HK-2 (cell line): ENCODE results near the gene CLDN19.
"Not testable (repeated sequence)": the region's sequence is repeated elsewhere in the genome, so short reads cannot be mapped to it uniquely, and the experiment has no call there.

ENCODE experiments used
- DNase-seq: peaks from one replicate; pipeline ENCODE4 v3.0.0-alpha.2; 2018; ENCODE audit not compliant: unreplicated experiment

The CLDN19 gene

DNA sequence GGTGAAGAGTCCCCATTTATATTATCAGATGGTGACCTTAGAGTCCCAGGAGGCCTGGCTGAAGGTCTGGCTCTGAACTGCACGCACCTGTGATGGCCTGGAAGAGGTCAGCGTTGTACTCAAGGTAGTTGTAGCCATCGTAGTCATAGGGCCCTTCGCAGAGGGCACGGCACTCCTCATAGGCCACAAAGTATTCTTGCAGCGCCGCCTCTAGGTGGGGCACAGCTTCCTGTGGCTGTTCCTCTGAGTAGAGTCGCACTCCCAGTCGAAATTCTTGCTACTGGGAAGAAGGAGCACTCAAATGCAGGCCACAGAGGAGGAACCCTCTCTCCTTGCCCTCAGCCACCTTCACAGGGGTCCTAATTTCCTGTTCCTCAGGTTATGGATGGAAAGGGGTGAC is 19.1 kb upstream of the CLDN19 start:
- DNase-seq, result no peak

DNA sequence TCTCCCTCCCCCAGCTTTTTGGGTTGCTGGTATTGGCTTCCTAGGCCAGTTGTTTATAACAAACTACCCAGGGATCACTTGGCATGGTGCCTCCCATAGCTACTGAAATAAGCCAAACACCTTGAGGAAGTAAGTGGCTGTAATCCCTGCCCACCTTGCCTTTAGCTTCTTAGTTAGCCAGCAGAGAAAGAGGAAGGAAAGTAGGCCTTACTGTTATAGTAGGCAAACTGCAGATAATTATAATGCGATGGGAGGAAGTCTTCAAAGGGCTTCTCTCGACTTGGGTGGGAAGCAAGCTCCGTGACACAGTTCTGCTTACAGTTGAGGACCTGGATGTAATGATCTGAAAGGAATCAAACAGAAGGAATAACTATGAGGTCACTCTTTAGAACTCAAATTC is 18.6 kb upstream of the CLDN19 start:
- no peak for DNase-seq

DNA sequence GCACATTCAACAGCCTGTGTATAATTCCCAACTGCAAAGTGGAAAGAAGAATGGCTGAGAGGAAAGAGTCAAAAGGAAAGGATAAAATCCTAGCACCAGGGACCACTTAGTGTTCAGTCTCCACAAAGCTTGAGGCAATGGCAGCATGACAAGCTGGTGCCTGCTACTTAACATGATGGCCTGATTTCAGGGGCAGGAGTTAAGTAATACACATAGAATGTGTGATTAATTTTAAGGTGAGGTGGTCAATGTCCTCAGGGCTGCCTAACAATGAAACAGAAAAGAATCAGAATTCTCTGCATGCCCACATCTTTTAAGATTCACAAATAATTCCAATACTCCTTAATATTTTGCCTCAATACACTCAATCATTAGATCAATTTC is 17.8 kb upstream of the CLDN19 start:
- DNase-seq, result no peak

DNA sequence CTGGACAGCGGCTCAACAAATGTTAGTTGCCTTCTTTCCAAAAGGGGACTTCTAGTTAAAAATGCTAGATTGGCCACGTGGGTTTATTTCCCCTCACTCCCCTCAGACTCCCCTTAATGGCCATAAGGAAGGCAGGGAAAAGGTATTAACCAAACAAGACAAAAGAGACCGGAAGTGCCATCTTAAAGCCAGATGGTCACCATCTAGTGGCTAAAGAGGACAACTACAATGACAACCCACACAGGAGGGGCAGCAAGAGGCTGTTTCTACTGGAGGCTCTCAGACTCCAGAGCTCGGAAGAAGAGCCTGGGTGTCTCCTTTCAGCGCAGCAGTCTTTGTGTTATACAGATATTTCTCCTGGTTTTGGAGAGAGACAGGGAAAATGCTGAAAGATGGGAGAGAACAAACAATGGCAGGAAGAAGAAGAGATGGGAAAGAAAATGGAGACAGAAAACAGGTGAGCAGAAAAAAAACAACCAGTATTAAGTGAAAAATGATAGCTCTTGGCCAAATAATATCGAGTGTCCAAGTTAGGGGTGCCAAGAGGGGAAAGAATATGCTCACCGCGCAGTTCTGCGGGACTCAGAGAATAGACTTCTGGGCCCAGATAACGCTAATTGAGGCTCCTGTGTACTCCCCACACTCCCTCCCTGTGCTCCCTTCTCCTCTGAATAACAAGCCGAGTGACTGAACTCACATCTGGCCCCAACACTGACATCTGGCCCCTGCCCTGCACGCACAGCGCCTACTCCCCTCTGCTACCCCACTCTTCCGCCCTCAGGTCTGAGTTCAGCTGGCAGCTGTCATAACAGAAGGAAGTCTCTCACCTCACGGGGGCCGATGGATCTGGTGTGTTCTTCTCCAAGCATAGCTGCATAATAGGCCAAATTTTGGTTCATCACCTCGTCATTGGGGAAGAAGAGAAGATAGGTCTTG is 17.2 kb upstream of the CLDN19 start:
- DNase-seq, result no peak

DNA sequence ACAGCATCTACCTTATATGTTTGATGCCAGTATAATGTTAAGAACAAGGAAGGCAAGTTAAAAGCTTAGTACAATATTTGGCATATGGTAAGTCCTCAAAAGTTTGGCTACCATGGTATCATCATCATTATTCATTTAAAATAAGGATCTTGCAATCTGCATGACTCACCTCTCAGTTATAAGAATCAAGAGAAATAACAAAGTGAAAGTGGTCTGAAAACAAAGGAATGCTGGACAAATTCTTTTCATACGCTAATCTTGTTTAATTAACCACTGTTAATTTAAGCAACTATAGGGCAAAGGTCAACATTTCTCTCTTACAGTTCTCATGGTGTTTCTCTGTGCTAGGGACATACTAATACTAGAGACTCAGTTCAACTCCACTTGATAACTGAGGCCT is 13.0 kb upstream of the CLDN19 start:
- no peak for DNase-seq

DNA sequence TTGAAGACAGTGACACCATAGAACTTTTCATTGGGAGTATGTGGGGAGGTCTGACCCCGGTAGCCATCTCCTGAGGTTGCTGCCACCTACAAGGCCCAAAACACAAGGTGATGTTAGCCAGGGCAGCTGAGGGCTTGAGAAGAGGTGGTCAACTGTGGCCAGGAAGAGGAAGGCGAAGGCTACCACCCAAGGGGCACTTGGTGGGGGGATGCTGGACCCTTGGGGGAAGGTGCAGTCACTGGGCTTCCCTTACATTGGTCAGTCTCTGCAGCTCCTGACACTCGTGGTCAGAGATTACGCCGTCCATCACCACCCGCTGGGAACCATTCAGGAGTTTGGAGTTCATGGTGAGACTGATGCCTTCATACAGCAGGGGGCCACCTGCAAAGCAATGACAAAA is 12.2 kb upstream of the CLDN19 start:
- DNase-seq, result no peak

DNA sequence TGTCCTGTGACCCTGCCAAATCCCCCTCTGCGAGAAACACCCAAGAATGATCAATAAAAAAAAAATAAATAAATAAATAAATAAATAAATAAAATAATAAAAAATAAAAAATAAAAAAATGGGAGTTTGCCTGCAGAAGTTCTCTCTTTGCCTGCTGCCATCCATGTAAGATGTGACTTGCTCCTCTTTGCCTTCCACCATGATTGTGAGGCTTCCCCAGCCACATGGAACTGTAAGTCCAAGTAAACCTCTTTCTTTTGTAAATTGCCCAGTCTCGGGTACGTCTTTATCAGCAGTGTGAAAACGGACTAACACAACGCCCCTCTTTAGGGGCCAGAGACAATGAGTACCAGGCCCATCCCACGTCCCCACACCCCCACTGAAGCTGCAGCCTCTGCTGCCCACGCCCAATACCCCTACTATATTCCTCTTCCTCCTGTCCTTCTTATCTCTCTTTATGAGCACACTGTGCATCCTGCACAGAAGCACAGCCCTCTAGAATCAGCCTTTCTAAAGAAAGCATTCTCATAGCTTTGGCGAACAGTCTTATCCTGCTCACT is 11.6 kb upstream of the CLDN19 start:
- DNase-seq, result not testable (repeated sequence)

DNA sequence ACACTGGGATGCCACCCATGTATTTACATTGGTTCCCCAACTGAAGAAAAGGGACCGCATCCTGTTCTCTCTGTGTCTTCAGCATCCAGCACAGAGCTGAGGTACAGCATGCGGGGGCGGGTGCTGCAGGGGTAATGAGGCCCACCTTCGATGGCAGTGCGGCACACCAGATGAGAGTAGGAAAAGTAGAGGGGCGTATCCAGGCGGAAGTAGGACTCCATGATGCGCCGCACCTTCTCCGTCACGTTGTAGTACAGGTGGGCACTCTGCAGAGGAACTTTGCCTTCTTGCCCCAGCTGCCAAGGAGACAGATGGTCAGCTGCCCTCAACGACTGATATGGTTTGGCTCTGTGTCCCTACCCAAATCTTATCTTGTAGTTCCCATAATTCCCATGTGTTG is 10.0 kb upstream of the CLDN19 start:
- DNase-seq, result no peak

DNA sequence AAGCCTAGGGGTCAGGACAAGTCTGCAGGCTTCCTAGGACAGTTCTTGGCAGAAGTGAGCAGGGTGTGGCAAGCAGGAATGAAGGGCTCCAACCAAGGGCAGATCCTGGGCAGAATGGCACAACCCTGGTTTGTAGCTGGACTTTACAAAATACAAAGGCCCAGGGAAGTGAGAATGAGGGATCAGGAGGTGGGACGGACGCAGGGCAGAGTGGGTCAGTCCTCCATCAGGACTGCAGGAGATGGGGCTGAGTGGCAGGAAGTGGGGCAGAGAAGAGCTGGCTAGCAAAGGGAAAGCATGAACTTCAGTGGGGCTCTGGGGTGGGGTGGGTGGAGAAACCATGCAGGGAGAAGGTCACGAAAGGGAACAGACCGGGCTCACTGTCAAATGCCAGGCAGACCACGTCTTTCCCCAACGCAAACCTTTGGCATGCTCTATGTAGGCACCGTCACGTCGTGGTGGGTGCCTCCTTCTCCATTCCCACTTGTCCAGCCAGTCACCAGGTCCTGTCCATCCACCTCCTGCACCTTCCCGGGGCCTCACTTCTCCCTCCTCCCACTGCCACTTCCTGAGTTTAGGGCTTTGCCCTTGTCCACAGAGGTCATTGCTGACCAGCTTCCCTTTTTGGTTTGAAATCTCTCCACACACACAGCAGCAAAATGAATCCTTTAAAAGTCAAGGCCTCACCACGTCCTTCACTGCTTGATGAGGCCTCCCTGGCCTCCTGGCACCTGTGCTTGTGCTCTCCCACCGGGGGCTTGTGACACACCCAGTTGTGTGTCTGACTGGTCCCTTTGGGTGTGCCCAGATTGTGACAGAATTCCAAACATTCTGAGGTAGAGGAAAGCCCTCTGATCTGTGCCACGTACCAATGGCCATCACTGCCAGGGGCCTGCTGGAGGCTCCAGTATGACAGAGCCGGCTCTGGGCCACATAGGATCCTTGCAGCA is 8.7 kb upstream of the CLDN19 start:
- DNase-seq, result no peak

DNA sequence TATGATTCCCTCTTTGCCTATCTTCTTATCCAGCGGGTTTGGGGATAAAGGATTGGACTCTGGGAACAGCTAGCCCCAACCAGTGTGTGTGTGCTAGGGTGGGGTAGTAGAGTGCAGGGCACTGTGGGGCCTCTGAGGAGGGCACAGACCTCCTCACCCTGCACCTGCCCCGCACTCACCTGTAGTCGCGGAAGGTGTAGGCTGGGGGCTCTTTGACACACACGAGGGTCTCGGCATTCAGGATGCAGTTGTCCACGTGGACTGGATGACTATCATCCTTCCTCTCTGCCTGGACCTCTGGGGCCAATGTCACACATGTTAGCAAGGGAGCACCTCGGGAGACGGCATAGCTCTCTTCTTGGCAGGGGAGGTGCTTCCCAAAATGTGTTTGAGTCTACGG is 8.0 kb upstream of the CLDN19 start:
- DNase-seq, result no peak

DNA sequence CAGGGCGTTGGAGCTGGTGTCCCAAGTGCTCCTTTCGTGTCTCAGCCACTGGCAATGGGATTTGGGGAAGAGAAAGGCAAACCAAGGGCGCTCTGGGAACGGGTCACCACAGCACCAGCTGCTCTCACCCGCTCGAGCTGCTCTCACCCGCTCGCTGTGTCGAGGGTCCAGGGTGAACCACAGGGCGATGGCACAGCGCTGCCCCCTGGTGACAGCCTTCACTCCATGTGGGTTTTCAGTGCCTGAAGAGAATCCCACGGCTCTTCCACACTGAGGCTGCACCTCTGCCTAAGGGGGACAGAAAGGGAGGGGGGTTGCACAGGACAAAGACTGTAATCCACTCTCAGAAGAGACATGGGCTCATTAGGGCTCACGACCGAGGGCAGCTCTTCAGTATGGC is 7.1 kb upstream of the CLDN19 start:
- no peak for DNase-seq

DNA sequence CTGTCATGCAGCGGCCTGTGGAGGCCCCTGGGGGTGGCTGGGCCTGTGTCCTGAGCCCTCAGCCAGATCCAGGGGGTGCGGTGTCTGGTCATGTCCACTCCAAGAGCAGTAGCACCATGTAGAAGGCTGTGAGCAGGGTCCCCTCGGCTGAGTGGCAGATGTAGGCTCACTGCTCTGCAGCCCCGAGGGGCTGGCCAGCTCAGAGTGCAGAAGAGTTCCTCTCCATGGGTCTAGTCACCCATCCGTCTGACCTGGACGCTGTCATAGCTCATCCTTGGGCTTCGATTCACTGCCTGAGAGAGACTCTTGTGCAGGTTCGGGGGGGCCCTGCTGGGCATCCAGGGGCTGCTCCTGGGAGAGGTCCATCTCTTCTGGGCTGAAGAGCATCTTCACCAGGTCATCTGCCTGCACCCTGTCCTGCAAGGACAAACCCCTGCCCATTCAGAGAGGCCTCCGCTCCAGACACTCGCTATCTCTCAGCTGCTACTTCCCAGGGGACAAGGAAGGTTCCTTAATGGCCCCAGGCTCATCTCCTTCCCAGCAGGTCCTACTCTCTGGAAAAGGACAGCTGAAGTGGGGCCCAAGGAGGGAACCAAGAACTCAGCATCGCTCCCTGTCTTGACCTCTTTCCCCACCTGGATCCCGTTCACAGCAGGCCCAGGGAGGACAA is 6.5 kb upstream of the CLDN19 start:
- DNase-seq, result no peak

DNA sequence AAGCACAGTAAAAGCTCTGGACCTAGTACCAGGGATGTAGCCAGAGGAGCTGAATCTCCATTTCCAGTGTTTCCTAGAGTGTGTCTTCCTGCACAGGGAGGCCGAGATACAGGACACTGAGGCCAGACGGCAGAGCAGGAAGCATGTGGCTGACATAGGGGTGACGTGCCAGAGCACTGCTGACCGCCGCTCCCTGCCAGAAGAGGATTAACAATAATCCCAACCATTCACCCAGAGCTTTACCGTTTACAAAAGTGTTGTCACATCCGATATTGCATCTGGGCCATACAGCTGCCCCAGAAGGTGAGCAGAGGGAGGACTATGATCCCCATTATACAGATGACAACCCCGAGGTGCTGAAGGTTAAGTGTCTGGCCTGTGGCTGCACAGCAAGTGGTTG is 5.8 kb upstream of the CLDN19 start:
- no peak for DNase-seq

DNA sequence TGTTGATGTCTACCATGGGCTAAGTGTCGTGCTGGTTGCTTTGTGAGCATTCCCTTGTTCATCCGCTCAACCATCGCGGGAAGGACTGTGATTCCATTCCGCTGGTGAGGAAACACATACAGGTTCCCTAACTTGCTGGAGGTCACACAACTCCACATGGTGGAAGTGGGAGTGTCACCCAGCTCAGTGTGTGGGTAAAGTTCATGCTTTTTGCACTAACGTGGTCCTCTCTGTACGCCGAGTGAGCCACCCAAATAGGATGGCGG is 4.0 kb upstream of the CLDN19 start:
- no peak for DNase-seq

DNA sequence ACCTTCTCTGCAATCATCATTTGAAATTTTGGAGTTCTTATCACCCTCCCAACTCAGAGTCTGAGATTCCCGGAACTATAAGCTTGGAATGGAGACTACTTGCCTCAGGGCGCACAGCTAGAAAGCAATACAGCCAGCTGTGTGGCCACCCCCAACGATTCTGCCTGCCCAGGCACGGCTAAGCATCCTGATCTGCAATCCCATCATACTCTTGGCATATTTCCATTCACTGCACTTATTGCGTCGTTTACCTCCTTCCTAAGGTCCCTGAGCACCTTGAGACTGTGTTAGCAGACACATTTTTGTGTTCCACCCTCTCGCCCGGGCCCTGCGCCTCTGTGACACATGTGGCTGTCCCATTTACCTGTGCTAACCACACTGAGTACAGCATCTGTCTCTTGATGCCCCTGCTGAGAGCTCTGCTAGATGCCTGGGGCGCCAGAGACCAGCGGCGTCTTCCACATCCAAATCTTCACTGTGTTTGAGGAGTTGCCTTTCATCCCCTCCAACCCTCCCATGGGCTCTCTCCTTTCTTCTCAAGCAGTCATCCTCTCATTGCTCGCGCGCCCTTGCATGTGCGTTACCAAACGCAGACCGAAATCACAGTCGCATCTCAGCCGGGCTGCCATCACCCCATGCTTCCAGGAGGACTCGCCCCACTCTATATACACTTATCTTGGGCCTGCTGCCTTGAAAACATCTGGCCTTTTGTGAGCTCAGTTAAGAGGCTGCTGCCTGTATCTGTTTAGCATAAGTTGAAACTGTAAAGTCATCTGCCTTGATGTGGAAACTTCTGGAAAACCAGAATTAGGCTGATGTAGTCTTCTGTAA is 3.5 kb upstream of the CLDN19 start:
- DNase-seq, result no peak

DNA sequence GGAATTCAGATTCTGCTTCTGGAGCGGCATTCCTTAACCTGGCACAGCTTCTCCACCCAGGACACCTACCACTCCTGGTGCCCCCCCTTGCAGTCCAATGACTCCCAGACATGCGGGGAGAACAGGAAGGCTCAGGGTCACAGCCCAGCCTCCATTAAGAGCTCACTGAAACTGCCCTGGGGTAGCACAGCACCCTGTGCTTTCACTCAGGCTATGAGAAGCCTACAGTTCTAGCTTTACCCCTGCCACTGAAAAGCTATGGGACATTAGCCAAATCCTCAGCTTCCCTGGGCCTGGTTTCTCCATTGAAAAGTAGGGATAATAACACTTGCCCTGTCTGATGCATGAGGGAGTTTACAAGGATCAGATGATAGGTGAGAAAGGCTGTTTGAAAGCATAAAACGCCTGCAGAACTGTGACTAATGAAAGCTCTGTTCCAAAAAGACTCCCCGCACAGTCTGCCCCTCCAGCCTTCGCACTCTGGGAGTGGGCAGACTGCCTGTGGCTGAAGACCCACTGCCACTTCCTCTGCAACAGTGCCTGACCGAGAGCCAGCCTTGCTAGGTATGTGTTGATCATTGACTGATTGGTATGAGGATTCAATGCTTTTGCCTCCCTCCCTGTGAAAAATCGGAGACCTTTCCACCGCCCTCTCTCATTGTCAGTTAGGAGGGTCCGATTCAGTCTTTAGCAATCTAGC is 2.7 kb upstream of the CLDN19 start:
- no peak for DNase-seq

DNA sequence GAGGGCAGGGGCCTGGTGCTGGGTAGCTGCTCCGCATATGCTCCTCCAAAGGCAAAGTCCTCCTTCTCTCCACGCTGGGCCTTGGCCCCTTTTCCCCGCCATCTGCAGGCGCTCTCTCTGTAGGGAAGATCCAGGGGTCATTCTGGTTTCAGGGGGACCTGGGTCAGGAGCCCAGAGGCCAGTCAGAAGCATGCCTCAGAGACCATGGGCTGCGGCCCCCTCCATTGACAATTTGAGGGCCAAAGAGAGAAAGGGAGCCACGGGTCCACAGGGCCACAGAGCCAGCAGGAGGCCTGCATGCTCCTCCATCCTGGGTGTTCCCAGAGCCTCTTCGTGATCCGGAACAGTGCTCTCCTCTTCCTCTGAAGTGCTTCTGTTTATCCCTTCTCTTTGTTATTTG is 2.1 kb upstream of the CLDN19 start:
- no peak for DNase-seq

DNA sequence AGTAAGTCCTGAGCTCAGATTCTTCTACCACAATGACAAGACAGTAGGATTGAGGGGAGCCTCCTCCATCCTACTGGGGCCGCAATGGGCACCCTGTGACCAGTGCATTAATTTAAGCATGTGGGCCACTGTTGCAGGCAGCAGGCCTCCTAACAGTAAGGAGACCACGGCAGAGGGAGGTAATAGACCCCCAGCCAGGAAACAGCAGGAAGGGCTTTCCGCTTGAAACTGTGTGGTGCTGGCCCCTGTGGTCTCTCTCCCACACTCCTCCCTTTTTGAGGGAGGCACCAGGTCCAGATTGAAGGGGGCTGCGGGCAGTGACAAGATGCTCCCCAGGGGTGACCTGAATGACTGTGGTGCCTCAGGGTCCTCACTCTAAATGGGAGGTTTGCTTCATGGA is 1.7 kb upstream of the CLDN19 start:
- DNase-seq, result no peak

DNA sequence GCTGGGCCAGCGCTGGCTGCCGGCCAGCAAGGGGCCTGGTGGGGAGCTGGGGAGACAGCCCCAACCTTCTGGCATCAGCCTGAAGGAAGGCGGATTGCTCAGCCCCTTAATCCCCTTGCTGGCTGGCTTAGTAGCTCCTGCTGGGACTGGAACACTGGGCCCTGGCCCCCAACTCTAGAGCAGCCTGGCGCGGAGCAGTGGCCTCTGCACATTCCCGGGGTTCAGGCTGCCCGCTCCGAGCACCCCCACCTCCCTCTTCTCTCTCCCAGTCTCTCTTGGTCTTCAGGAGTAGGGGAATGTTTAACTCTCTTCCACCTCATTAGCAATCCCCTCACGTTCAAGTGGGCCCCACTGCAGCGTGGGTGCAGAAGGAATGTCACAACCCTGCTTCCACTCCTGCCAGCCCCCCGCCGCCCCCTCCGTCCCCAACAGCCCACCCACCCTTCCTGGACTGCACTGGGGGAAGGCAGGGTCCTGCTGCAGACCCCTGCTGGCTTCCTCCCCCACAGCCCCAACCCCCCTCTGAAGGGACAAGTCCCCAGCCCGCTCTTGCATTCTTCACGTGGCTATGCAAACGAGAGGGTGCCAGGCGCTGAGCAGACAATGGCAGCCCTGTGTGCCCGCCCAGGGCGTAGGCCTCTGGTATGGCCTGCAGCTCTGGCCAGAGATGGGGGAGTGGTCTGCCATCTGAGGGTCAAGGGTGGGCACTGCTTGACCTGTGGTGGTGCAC is 980 bp upstream of the CLDN19 start:
- DNase-seq, result no peak

DNA sequence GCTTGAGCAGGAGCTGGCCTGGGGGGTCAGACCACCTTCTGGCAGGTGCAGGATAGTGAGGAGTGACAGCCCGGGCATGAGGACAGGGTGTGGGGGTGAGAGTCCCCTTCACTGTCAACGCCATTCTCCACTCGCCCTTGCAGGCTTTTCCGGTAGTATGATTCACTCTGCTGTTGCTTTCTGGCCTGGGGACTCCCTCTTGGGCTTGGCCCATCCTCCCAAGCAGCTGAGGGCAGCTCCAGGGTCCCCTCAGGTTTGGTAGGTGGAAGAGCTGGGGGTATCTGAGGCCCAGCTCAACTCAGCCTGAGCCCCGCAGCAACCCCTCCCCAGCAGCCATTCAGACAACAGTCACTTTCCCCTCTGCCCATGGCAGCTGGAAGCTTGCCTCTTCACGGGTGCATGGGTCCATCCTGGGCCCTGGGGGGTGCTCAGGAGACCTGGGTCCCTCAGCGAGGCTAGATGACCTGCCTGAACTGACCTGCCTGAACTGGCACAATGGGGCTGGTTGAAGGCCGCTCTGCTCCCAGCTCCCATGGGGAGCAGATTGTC is 1.3 kb downstream of the CLDN19 start:
- DNase-seq, result no peak
